Right lobe of liver (tissue), 6 donors: ENCODE measurements around the gene CAPN10. TPM values are rescaled to one million over a fixed set of nuclear protein-coding genes. Genes with fewer than 3 reads are reported as not detected.
A peak's percentile ranks its signal among the peaks of the same experiment; 100 is the strongest.

ENCODE experiments used
- ATAC-seq, 4 donors: fragments of 200-7000 bp; cut with Tn5 transposase; one replicate each; pipeline ENCODE4 v1.9.1; 2020; ENCODE audit warnings: mild to moderate bottlenecking in 4 of 4, moderate library complexity in 4 of 4
- DNase-seq, 3 donors: peaks; one replicate each; pipeline ENCODE4 v3.0.0-alpha.2; 2020
- H3K27ac ChIP-seq, 3 donors: fragments of 200-600 bp; one replicate each; pipeline ENCODE4 v1.8.0; 2022
- H3K27me3 ChIP-seq, 2 donors: fragments of 200-600 bp; one replicate each; pipeline ENCODE4 v1.8.0; 2022
- H3K36me3 ChIP-seq, 4 donors: fragments of 200-600 bp; sonication (generic) in 1 of 4; one replicate each; pipeline versions ENCODE4 v1.5.1 to v1.8.0; 2017 to 2022; ENCODE audit warnings: control low read depth in 1 of 4
- H3K4me1 ChIP-seq, 4 donors: fragments of 200-600 bp; sonication (generic) in 1 of 4; one replicate each; pipeline versions ENCODE4 v1.5.1 to v1.8.0; 2017 to 2022; ENCODE audit warnings: control low read depth in 1 of 4
- H3K4me3 ChIP-seq, 3 donors: fragments of 200-600 bp; one replicate each; pipeline ENCODE4 v1.8.0; 2022
- H3K9me3 ChIP-seq, 4 donors: fragments of 200-600 bp; sonication (generic) in 1 of 4; one replicate each; pipeline versions ENCODE4 v1.5.1 to v1.8.0; 2017 to 2022; ENCODE audit warnings: control low read depth in 1 of 4
- CTCF ChIP-seq, 4 donors: fragments of 200-600 bp in 3 of 4; fragments of 450-650 bp in 1 of 4; IDR thresholded peaks; one replicate each; pipeline versions ENCODE4 v1.5.1 to v1.8.0; 2016 to 2022; ENCODE audit warnings: antibody characterized with exemption in 4 of 4, mild to moderate bottlenecking in 2 of 4
- POLR2A ChIP-seq: fragments of 450-650 bp; IDR thresholded peaks from one replicate; pipeline ENCODE4 v1.6.1; 2017; ENCODE audit warnings: antibody characterized with exemption, mild to moderate bottlenecking
- WGBS: methylation state at CpG from one replicate; pipeline ENCODE4 v1.1.6; 2018; ENCODE audit warnings: low coverage, low lambda C conversion rate; ENCODE audit not compliant: insufficient coverage; ENCODE audit errors: missing lambda C conversion rate; 5-methylcytosine and 5-hydroxymethylcytosine counted together
- intact Hi-C, 2 donors: fragments of 100-400 bp; cut with DNase I; formaldehyde crosslinking; loops; one replicate each; pipeline versions ENCODE4 v1.11.2 to v1.14.1; 2022
- total RNA-seq, 6 experiments: library from RNA; depleted of rRNA in 2 of 6; stranded (reverse); fragments of >200 nt in 2 of 6; fragmentation: NEBNext Ultra II Directional in 3 of 6; extraction: Animal tissue kit (Norgen Biotek cat#: 25700) in 3 of 6; gene quantifications; one replicate each; pipeline versions ENCODE4 v1.1.0 to v1.2.4, GENCODE V29; 2016 to 2023
- donor health status: DM: no; HTN: yes; CAD: no.
- donor health status: DM: no; HTN: no; CAD: no.
- donor health status: DM: no; HTN: no; CAD: no.
- donor health status: DM: no; HTN: yes; CAD: no.
- donor health status: DM: no; HTN: yes; CAD: no.

Gene CAPN10
- total RNA-seq, 6 experiments from 2014 or later: 7.2 to 13.8 (median 9.1) TPM

- ATAC-seq: no peak
Measured at GRCh38 chr2:240601831-240602160, 15.3 kb downstream of the CAPN10 start.

GRCh38 chr2:240602266-240603050 lies 15.9 kb downstream of the CAPN10 start:
- Histone ChIP-seq H3K9me3 (no peaks in the 10 kb centered on the region), H3K36me3 (peaks cover 0 to 6% (median 0%) of the 10 kb centered on the region in 4 donors), H3K4me1 (peaks cover 0 to 9% (median 3%) of the 10 kb centered on the region in 4 donors), H3K27ac (no peak overlapping the region), H3K27me3 (no peaks in the 10 kb centered on the region), H3K4me3 (no peak overlapping the region)
- intact Hi-C loops: no loop called here
- ATAC-seq: no peak
- WGBS: 89% methylated on average over 5 of the region's 32 CpGs
- peak in 2 of 3 donors; percentile 44 to 45 for DNase-seq
- no peak for TF ChIP-seq POLR2A
- no peak for TF ChIP-seq CTCF (IDR thresholded peaks at IDR 0.05)

More at GRCh38 chr2:240601831-240602160, 15.3 kb downstream of the CAPN10 start:
- Histone ChIP-seq H3K27me3 (no peaks in the 10 kb centered on the region), H3K9me3 (no peaks in the 10 kb centered on the region), H3K4me1 (peaks cover 0 to 9% (median 3%) of the 10 kb centered on the region in 4 donors), H3K4me3 (no peak overlapping the region), H3K27ac (no peak overlapping the region), H3K36me3 (peaks cover 0 to 6% (median 0%) of the 10 kb centered on the region in 4 donors)
- DNase-seq: peak in 2 of 3 donors; percentile 37 to 44
- no peak for TF ChIP-seq POLR2A
- no peak for TF ChIP-seq CTCF (IDR thresholded peaks at IDR 0.05)
- WGBS: no CpG with 5 or more reads among the region's 11 CpGs
- intact Hi-C loops: no loop called here

- Histone ChIP-seq H3K36me3 (peaks cover 0 to 6% (median 0%) of the 10 kb centered on the region in 4 donors), H3K27me3 (no peaks in the 10 kb centered on the region), H3K4me1 (peaks cover 0 to 9% (median 3%) of the 10 kb centered on the region in 4 donors), H3K4me3 (no peak overlapping the region), H3K27ac (no peak overlapping the region), H3K9me3 (no peaks in the 10 kb centered on the region)
- TF ChIP-seq CTCF (IDR thresholded peaks at IDR 0.05) (no peak), POLR2A (no peak)
- DNase-seq (peak in 2 of 3 donors; percentile 42 to 43), ATAC-seq (no peak)
- intact Hi-C loops: no loop called here
- 85% methylated on average over 6 of the region's 22 CpGs for WGBS
Measured at GRCh38 chr2:240603081-240603835, 16.7 kb downstream of the CAPN10 start.

DNA sequence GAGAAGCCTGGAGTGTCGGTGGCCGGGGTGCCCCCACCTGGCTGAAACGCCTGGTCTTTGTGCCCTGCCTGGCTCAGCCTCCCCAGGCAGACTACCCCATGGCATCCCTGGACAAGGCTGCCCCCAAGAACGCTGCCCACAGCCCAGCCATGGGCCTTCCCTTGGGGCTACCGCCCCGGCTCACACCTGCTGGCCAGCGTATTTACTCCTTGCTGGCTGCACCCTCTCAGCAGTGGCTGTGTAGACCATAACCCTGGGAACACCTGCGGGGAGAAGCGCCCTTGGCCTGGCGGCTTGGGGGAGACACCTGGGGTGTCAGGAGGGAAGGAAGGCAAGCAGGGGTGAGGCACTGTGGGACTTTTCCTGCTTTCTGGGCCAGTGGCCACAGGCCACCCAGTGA lies 17.3 kb downstream of the CAPN10 start:
- Histone ChIP-seq H3K4me3 (no peak overlapping the region), H3K36me3 (peaks cover 0 to under 1% (median 0%) of the 10 kb centered on the region in 4 donors), H3K9me3 (no peaks in the 10 kb centered on the region), H3K27me3 (no peaks in the 10 kb centered on the region), H3K4me1 (peaks cover 0 to 9% (median 3%) of the 10 kb centered on the region in 4 donors), H3K27ac (no peak overlapping the region)
- 94% methylated on average over 6 of the region's 10 CpGs for WGBS
- peak in 1 of 4 donors; percentile 4 for ATAC-seq
- no peak for TF ChIP-seq POLR2A
- TF ChIP-seq CTCF (IDR thresholded peaks at IDR 0.05): no peak
- intact Hi-C loops: no loop called here
- DNase-seq: peak in 2 of 3 donors; percentile 45 to 47
